IPS DF 4.7 (cell line): Measurements from ENCODE around the gene TNNI3.
"Not testable (repeated sequence)": the region's sequence is repeated elsewhere in the genome, so short reads cannot be mapped to it uniquely, and the experiment has no call there.

Experiments used
- DNase-seq: peaks from one replicate; pipeline ENCODE4 v3.0.0-alpha.2; 2013; ENCODE audit warnings: low spot score; ENCODE audit errors: extremely low read depth

Gene TNNI3

GRCh38 chr19:55173186-55173713 lies 15.7 kb upstream of the TNNI3 start:
- DNase-seq, result no peak

GRCh38 chr19:55172741-55173140 lies 15.2 kb upstream of the TNNI3 start:
- DNase-seq, result no peak

GRCh38 chr19:55172318-55172717 lies 14.8 kb upstream of the TNNI3 start:
- DNase-seq, result not testable (repeated sequence)

GRCh38 chr19:55171440-55171839 lies 13.9 kb upstream of the TNNI3 start:
- DNase-seq, result no peak

DNA sequence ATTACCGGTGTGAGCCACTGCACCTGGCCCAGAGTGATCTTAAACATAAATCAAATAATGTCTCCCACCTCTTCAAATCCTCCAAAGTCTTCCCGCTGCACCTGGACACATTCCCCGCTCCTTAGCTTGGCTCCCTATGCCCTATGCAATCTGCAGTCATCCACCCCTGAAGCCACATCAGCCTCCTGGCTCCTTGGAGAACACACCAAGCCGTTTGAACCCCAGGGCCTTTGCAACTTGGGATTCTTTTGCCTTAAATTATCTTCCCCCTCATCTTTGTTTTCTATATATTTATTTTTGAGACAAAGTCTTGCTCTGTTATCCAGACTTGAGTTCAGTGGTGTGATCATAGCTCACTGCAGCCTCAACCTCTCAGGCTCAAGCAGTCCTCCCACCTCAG lies 11.6 kb upstream of the TNNI3 start:
- no peak for DNase-seq

GRCh38 chr19:55166530-55167268 lies 9.2 kb upstream of the TNNI3 start, which contains the start of gene DNAAF3:
Gene DNAAF3, minus strand, starts transcription at chr19:55166613. Its CDS starts 200 bp downstream, at chr19:55166413.
- no peak for DNase-seq

- DNase-seq, result no peak
Measured at GRCh38 chr19:55165952-55166529, 8.5 kb upstream of the TNNI3 start.

GRCh38 chr19:55161571-55162322 lies 4.2 kb upstream of the TNNI3 start:
- DNase-seq, result no peak

- DNase-seq, result no peak
Measured at GRCh38 chr19:55160986-55161365, 3.4 kb upstream of the TNNI3 start.

DNA sequence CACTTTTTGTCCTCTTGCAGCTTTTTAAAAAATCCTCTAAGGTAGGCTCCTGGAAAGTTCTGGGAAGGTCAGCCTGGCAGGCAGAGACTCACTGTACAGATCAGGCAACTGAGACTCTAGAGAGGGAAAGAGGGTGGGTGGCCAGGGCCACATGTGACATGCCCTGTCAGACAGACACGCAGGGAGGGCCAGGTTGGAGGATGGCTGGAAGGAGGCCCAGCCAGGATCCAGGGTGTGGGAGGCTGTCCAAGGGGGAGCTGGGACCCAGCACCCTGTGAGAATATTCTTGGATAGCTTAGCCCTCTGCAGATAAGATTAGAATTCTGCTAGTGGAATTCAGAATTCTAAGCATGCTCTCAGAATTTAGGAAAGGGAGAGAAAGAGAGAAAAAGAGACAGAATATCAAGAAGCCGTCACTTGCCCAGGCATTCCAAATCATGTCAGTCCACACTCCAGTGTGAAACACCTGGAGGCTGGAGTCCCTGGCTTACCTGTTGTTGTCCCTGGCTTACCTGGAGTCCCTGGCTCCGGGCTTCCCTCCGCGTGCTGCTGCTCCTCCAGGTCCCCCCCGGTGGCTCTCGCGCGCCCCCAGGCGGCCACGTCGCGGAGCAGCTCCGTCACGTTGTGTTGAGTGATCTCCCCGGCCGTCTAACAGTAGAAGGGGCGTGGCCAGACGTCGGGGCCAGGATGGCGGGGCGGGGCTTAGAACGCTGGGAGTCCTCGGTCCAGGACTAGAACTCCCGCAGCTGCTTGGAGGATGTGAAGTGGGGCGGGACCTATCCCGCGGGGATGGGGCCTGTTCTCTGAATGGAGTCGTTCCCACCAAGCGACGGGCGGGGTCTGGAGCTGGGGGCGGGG lies 2.8 kb upstream of the TNNI3 start:
- DNase-seq, result no peak

- DNase-seq, result no peak
Measured at GRCh38 chr19:55158848-55159749, 1.6 kb upstream of the TNNI3 start.

DNA sequence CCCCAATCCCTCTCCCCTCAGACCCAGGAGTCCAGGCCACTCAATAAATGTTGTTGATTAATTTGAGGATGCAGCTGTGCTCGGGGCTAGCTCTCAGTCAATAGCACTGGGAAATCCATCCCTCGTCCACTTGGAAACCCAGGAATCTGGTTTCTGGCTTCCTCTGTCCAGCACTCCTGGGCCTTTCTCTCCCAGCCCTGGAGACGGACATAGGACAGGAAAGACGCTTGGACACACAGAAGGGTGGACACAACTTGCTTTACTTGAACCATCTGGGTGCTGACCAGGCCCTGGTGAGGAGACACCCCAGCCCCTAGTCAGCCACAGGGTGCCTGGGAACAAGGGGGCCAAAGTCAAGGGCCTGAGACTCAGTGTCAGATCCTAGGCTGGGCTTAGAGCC lies 891 bp upstream of the TNNI3 start:
- DNase-seq, result no peak

- no peak for DNase-seq
Measured at GRCh38 chr19:55156202-55157063, 1.1 kb downstream of the TNNI3 start.

- DNase-seq, result not testable (repeated sequence)
Measured at GRCh38 chr19:55155784-55156183, 1.7 kb downstream of the TNNI3 start.

- DNase-seq, result no peak
Measured at GRCh38 chr19:55153652-55154264, 3.8 kb downstream of the TNNI3 start.

- no peak for DNase-seq
Measured at GRCh38 chr19:55152017-55152416, 5.5 kb downstream of the TNNI3 start.

DNA sequence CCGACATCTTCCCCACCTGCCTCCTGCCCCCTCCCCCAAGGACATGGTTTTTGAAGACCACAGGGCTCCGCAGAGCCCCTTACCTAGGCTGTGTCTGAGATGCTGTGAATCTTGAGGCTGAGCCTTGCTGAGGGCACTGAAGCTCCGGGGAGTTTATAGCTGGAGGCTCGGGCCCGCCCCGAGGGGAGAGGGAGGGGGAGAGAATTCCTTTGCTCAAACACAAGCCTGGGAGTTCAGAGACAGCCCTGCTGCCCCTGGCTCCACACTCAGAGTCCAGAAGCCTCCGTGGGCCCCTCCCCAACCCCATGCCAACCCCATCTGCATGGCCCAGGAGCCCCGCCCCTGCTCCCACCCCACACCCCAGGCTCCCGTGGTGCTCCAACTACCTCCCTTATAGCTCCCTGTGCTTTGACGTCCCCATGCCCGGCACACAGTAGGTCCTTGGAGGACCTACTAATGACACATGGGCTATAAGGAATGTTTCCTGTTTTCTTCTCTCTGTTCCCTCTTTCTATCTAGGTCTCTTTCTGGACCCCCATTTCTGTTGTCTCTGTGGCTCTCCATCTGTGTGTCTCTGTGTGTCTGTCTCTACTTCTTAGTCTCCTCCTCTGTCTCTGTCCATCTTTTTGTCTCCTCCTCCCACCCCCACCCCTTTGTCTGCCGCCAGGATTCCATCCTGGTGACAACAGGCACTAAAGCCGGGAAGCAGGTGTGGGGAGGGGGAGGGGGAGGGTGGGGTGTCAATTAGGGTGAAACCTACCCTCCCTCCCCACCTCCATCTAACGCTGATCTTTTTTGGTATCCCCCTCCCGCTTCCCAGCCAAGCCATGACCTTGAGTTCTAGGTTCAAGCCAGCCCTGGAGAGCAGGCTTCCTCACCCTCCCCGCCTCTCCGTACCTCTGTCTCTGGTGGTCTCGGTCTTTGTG lies 8.2 kb downstream of the TNNI3 start, which contains the start of gene TNNT1:
TSS of gene TNNT1 (minus strand) at position 129 of the 926 bp plus-strand sequence. CDS start 2,049 bp downstream, outside the sequence.
- no peak for DNase-seq
